Measurements from ENCODE around the gene CACNA1I. TPM values are rescaled to one million over a fixed set of nuclear protein-coding genes. Genes with fewer than 3 reads are reported as not detected.

The CACNA1I gene
- total and polyA plus RNA-seq, 2 experiments from 2014 or later = 0.17 to 0.21 TPM

- Histone ChIP-seq H3K27ac (no peak overlapping the region), H3K9me3 (ENCODE audit: low read depth) (no peaks in the 10 kb centered on the region), H3K27me3 (peaks cover 4% of the 10 kb centered on the region), H4K20me1 (ENCODE audit: insufficient read depth, poor library complexity, severe bottlenecking) (no peaks in the 10 kb centered on the region), H3K4me1 (ENCODE audit: insufficient read depth) (no peaks in the 10 kb centered on the region), H3K4me3 (no peak overlapping the region), H2AFZ (no peak overlapping the region), H3K36me3 (replicated peaks; ENCODE audit: insufficient read depth, low read depth) (no peaks in the 10 kb centered on the region), H3K9me2 (replicated peaks; ENCODE audit: insufficient read depth) (no peaks in the 10 kb centered on the region), H3K4me2 (no peak overlapping the region), H3K79me2 (no peaks in the 10 kb centered on the region)
- TF ChIP-seq CTCF (IDR thresholded peaks at IDR 0.05; ENCODE audit: poor library complexity) (no peak), EZH2phosphoT487 (IDR thresholded peaks at IDR 0.05; ENCODE audit: low read depth, severe bottlenecking, unreplicated experiment) (no peak), EZH2 (IDR thresholded peaks at IDR 0.05; ENCODE audit: borderline replicate concordance) (no peak)
- no peak for DNase-seq (ENCODE audit: low spot score)
- WGBS (ENCODE audit: low lambda C conversion rate, missing lambda C conversion rate) = 46% methylated on average over 8 of the region's 12 CpGs
Observed at GRCh38 chr22:39627865-39628562, 57.5 kb downstream of the CACNA1I start.

- no peaks in the 10 kb centered on the region for H3K9me2 ChIP-seq (replicated peaks; ENCODE audit: insufficient read depth)
- 89% methylated on average over 12 of the region's 12 CpGs for WGBS (ENCODE audit: low lambda C conversion rate, missing lambda C conversion rate)
- no peaks in the 10 kb centered on the region for H3K79me2 ChIP-seq
- no peak overlapping the region for H3K4me2 ChIP-seq
- H3K36me3 ChIP-seq (replicated peaks; ENCODE audit: insufficient read depth, low read depth) = no peaks in the 10 kb centered on the region
- no peak overlapping the region for H3K4me3 ChIP-seq
- no peaks in the 10 kb centered on the region for H4K20me1 ChIP-seq (ENCODE audit: insufficient read depth, poor library complexity, severe bottlenecking)
- no peak for TF ChIP-seq EZH2phosphoT487 (IDR thresholded peaks at IDR 0.05; ENCODE audit: low read depth, severe bottlenecking, unreplicated experiment)
- TF ChIP-seq EZH2 (IDR thresholded peaks at IDR 0.05; ENCODE audit: borderline replicate concordance) = no peak
- TF ChIP-seq CTCF (IDR thresholded peaks at IDR 0.05; ENCODE audit: poor library complexity) = no peak
- no peak overlapping the region for H3K27ac ChIP-seq
- H3K4me1 ChIP-seq (ENCODE audit: insufficient read depth) = no peaks in the 10 kb centered on the region
- H2AFZ ChIP-seq = no peak overlapping the region
- peaks cover 4% of the 10 kb centered on the region for H3K27me3 ChIP-seq
- no peak for DNase-seq (ENCODE audit: low spot score)
- H3K9me3 ChIP-seq (ENCODE audit: low read depth) = no peaks in the 10 kb centered on the region
Observed at GRCh38 chr22:39628563-39629080, 58.1 kb downstream of the CACNA1I start.

- H3K4me1 ChIP-seq (ENCODE audit: insufficient read depth) = no peaks in the 10 kb centered on the region
- TF ChIP-seq EZH2 (IDR thresholded peaks at IDR 0.05; ENCODE audit: borderline replicate concordance) (no peak), CTCF (IDR thresholded peaks at IDR 0.05; ENCODE audit: poor library complexity) (no peak), EZH2phosphoT487 (IDR thresholded peaks at IDR 0.05; ENCODE audit: low read depth, severe bottlenecking, unreplicated experiment) (no peak)
- no peak for DNase-seq (ENCODE audit: low spot score)
- no peaks in the 10 kb centered on the region for H3K27me3 ChIP-seq
- no peaks in the 10 kb centered on the region for H3K36me3 ChIP-seq (replicated peaks; ENCODE audit: insufficient read depth, low read depth)
- 75% methylated on average over 7 of the region's 8 CpGs for WGBS (ENCODE audit: low lambda C conversion rate, missing lambda C conversion rate)
- no peaks in the 10 kb centered on the region for H3K79me2 ChIP-seq
- H3K9me2 ChIP-seq (replicated peaks; ENCODE audit: insufficient read depth) = no peaks in the 10 kb centered on the region
- no peak overlapping the region for H3K4me2 ChIP-seq
- H2AFZ ChIP-seq = no peak overlapping the region
- no peak overlapping the region for H3K27ac ChIP-seq
- H4K20me1 ChIP-seq (ENCODE audit: insufficient read depth, poor library complexity, severe bottlenecking) = no peaks in the 10 kb centered on the region
- no peak overlapping the region for H3K4me3 ChIP-seq
- no peaks in the 10 kb centered on the region for H3K9me3 ChIP-seq (ENCODE audit: low read depth)
Observed at GRCh38 chr22:39629851-39630250, 59.3 kb downstream of the CACNA1I start.
